OCI-LY3 (cell line): ENCODE measurements around the gene MIB2.

Source experiments
- H2AFZ ChIP-seq: fragments of 200-600, 300-600 bp; shearing (Covaris generic); 2 replicates; pipeline ENCODE4 v1.6.0; 2014; ENCODE audit warnings: antibody characterized with exemption, low read depth, low read length
- H3K27ac ChIP-seq: fragments of 200-600, 300-600 bp; sonication (generic); 2 replicates; pipeline ENCODE4 v1.5.1; 2014; ENCODE audit warnings: mild to moderate bottlenecking, low read length, moderate library complexity, mixed read lengths
- H3K27me3 ChIP-seq: fragments of 200-600, 300-600 bp; sonication (generic); 2 replicates; pipeline ENCODE4 v1.6.1; 2014; ENCODE audit warnings: low read depth, low read length, mixed read lengths
- H3K36me3 ChIP-seq: fragments of 200-600, 300-600 bp; sonication (generic); replicated peaks from 2 replicates; pipeline ENCODE3; 2014; ENCODE audit warnings: low read depth, low read length, mixed read lengths
- H3K4me1 ChIP-seq: fragments of 300-600, 200-600 bp; sonication (generic); 2 replicates; pipeline ENCODE4 v1.6.1; 2014; ENCODE audit warnings: low read length, mixed read lengths
- H3K4me2 ChIP-seq: fragments of 200-600, 300-600 bp; sonication (generic); 2 replicates; pipeline ENCODE4 v1.6.1; 2014; ENCODE audit warnings: low read length, mixed read lengths
- H3K4me3 ChIP-seq: fragments of 300-600, 200-600 bp; sonication (generic); 2 replicates; pipeline ENCODE4 v1.5.1; 2014; ENCODE audit warnings: antibody characterized with exemption, mild to moderate bottlenecking, low read length, moderate library complexity
- H3K79me2 ChIP-seq: fragments of 300-600, 200-600 bp; shearing (Covaris generic); 2 replicates; pipeline ENCODE4 v1.6.1; 2014; ENCODE audit warnings: mild to moderate bottlenecking, low read length, mixed read lengths
- H3K9ac ChIP-seq: fragments of 300-600, 200-600 bp; shearing (Covaris generic); 2 replicates; pipeline ENCODE4 v1.6.0; 2014; ENCODE audit warnings: mild to moderate bottlenecking, low read length, moderate library complexity
- H3K9me3 ChIP-seq: fragments of 200-600, 300-600 bp; shearing (Covaris generic); 2 replicates; pipeline ENCODE4 v1.6.1; 2014; ENCODE audit warnings: low read length, mixed read lengths; ENCODE audit not compliant: insufficient read depth
- H4K20me1 ChIP-seq: fragments of 200-600, 300-600 bp; sonication (generic); 2 replicates; pipeline ENCODE4 v1.6.1; 2016; ENCODE audit warnings: low read length, mixed read lengths; ENCODE audit not compliant: insufficient read depth
- EZH2phosphoT487 ChIP-seq: fragments of 200-600 bp; shearing (Covaris generic); IDR thresholded peaks from 2 replicates; pipeline ENCODE4 v1.6.1; 2018; ENCODE audit warnings: antibody characterized with exemption, mixed run types, low read depth
- TF ChIP-seq, protein P1 (sequence below): fragments of 200-600, 300-600 bp; sonication (generic); IDR thresholded peaks from 2 replicates; pipeline ENCODE4 v1.5.1; 2014; ENCODE audit warnings: antibody characterized with exemption, low read length, low read depth

The MIB2 gene

GRCh38 chr1:1599030-1599934, 16.0 kb upstream of the MIB2 start:
- Histone ChIP-seq H3K27me3 (peaks cover 12% of the 10 kb centered on the region; the same call in 1 of the 2 replicates), H3K9ac (no peak overlapping the region), H3K4me2 (no peak overlapping the region), H3K79me2 (no peaks in the 10 kb centered on the region), H3K27ac (no peak overlapping the region), H3K9me3 (no peaks in the 10 kb centered on the region), H3K4me3 (no peak overlapping the region), H4K20me1 (no peaks in the 10 kb centered on the region), H3K4me1 (peaks cover 33% of the 10 kb centered on the region), H2AFZ (no peak overlapping the region), H3K36me3 (no peaks in the 10 kb centered on the region)
- TF ChIP-seq EZH2phosphoT487: no peak
- TF ChIP-seq, protein P1, sequence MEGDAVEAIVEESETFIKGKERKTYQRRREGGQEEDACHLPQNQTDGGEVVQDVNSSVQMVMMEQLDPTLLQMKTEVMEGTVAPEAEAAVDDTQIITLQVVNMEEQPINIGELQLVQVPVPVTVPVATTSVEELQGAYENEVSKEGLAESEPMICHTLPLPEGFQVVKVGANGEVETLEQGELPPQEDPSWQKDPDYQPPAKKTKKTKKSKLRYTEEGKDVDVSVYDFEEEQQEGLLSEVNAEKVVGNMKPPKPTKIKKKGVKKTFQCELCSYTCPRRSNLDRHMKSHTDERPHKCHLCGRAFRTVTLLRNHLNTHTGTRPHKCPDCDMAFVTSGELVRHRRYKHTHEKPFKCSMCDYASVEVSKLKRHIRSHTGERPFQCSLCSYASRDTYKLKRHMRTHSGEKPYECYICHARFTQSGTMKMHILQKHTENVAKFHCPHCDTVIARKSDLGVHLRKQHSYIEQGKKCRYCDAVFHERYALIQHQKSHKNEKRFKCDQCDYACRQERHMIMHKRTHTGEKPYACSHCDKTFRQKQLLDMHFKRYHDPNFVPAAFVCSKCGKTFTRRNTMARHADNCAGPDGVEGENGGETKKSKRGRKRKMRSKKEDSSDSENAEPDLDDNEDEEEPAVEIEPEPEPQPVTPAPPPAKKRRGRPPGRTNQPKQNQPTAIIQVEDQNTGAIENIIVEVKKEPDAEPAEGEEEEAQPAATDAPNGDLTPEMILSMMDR: no peak

DNA sequence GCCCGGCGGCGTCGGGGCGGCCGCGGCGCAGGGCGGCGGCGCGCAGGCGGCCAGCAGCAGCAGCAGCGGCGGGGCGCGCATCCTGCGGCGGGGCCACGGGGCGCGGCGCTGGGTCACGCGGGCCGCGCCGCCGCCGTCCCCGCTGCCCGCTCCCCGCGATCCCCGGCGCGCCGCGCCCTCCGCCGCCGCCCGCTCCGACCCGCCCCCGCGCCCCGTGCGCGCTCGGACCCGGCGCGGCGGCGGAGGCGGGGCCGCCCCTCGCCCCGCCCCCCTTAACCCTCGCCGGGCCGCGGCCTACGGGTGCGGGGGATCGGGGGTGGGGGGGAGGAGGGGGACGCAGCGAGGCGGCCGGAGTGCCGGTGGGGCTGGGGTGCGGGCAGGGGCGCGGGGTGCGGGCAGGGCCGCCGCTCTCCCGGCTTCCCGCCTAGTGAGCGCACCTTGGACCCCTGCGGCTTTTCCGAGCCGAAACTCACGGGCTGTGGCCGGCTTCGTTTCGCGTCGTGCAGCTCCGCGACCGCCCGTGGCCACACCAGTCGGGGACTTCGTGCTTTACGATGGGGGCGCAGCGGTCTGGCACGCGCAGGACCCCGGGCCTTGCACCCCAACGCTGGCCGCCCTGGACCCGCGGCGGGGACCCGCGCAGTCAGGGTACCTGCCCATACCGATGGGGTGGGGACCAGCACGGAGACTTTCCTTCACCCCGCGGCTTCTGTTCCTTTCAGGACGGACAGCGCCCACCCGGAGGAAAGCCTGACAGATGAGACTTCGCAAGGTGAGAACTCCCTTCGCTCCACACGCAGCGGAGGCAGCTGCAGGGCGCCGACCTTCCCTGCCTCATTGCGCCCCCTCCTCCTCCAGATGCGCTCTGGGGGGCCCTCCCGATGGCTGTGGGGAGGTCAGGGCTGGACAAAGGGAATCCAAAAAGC, 15.1 kb upstream of the MIB2 start, which contains the start of gene FNDC10:
Gene FNDC10, minus strand, starts transcription at position 201 of the 926 bp plus-strand sequence. Its CDS starts 120 bp downstream, at position 81.
- Histone ChIP-seq H3K4me3 (no peak within 1 kb of the TSS), H2AFZ (no peak within 1 kb of the TSS), H3K4me2 (no peak within 1 kb of the TSS), H4K20me1 (no peaks in the 10 kb centered on the region), H3K79me2 (no peaks in the 10 kb centered on the region), H3K36me3 (no peaks in the 10 kb centered on the region), H3K27ac (no peak within 1 kb of the TSS), H3K9me3 (no peaks in the 10 kb centered on the region), H3K9ac (no peak within 1 kb of the TSS), H3K4me1 (peaks cover 33% of the 10 kb centered on the region), H3K27me3 (peaks cover 12% of the 10 kb centered on the region; the same call in 1 of the 2 replicates)
- TF ChIP-seq, protein P1: no peak
- no peak for TF ChIP-seq EZH2phosphoT487

DNA sequence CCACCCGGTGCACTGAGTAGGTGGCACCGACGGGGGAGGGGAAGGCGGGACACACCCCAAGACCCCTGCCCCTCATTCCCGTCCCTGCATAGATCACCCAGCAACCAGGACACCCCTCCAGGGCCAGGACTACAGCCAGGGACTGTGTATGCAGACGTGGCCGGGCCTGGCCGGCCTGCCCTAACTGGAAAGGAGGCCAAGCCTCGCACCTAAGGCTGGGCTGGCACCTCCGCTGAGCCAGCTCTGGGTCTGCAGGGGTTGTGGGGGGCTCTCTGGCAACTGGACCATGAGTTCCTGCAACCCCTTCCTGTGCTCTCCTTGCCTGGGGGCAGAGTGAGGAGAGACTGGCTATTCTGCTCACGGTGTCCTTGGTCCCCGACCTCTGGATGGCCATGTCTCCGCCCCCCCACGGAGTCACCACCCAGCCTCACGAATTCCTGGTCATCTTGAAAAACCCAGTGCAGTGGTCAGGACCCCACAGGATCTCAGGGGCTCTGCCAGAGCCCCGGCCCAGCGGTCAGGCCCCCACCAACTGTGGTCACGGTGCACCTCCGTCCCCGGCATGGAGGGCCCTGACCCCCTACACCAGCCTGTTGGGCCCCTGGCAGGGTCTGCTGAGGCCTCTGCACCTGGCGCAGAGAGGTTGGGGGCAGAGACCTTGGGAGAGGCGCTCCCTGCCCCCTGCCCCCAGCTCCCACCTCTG, 14.3 kb upstream of the MIB2 start:
- peaks cover 12% of the 10 kb centered on the region; the same call in 1 of the 2 replicates for H3K27me3 ChIP-seq
- H3K4me2 ChIP-seq: no peak overlapping the region
- H3K4me1 ChIP-seq: peaks cover 33% of the 10 kb centered on the region
- no peaks in the 10 kb centered on the region for H3K9me3 ChIP-seq
- H3K9ac ChIP-seq: no peak overlapping the region
- no peaks in the 10 kb centered on the region for H4K20me1 ChIP-seq
- TF ChIP-seq EZH2phosphoT487: no peak
- TF ChIP-seq, protein P1: no peak
- H3K4me3 ChIP-seq: no peak overlapping the region
- H3K36me3 ChIP-seq: no peaks in the 10 kb centered on the region
- no peaks in the 10 kb centered on the region for H3K79me2 ChIP-seq
- no peak overlapping the region for H3K27ac ChIP-seq
- no peak overlapping the region for H2AFZ ChIP-seq
